HG02981 (cell line): Measurements from ENCODE around the gene SERPINI1.

ENCODE experiments used
- ATAC-seq: cut with Tn5 transposase; IDR thresholded peaks from one replicate; pipeline ENCODE4 v1.9.1; 2021; ENCODE audit warnings: mild to moderate bottlenecking, moderate library complexity; ENCODE audit not compliant: unreplicated experiment

Gene SERPINI1, protein sequence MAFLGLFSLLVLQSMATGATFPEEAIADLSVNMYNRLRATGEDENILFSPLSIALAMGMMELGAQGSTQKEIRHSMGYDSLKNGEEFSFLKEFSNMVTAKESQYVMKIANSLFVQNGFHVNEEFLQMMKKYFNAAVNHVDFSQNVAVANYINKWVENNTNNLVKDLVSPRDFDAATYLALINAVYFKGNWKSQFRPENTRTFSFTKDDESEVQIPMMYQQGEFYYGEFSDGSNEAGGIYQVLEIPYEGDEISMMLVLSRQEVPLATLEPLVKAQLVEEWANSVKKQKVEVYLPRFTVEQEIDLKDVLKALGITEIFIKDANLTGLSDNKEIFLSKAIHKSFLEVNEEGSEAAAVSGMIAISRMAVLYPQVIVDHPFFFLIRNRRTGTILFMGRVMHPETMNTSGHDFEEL

GRCh38 chr3:167735233-167736138 is at the start of gene SERPINI1:
Gene SERPINI1, plus strand, starts transcription at chr3:167735721. Its CDS starts 53,408 bp downstream, at chr3:167789129.
- peak; percentile 51 for ATAC-seq

GRCh38 chr3:167691366-167691765 is 44.2 kb upstream of the SERPINI1 start:
- ATAC-seq, result peak; percentile 100

GRCh38 chr3:167694121-167694520 is 41.4 kb upstream of the SERPINI1 start:
- no peak for ATAC-seq

DNA sequence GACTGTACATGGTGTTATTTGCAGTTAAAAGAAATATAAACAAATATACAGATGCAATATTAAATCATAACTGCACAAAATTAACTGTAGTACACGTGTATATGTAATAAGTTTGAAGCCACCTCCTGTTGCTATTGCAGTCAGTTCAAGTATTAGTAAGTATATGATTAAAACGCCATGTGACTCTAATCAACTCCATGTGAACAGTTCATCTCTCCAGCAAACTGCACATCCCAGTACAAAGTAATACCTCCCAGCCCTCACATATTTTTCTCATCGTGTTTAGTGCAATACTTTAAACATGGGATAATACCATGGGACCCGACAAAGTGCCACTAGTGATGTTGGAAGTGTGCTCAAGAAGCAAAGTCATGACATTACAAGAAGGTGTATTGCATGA is 35.5 kb upstream of the SERPINI1 start:
- ATAC-seq, result no peak

- ATAC-seq, result no peak
These were observed 34.6 kb upstream of the SERPINI1 start for GRCh38 chr3:167700926-167701325.

- ATAC-seq, result no peak
These were observed 29.7 kb upstream of the SERPINI1 start for GRCh38 chr3:167705840-167706239.

- no peak for ATAC-seq
These were observed 25.8 kb upstream of the SERPINI1 start for GRCh38 chr3:167709690-167710089.

DNA sequence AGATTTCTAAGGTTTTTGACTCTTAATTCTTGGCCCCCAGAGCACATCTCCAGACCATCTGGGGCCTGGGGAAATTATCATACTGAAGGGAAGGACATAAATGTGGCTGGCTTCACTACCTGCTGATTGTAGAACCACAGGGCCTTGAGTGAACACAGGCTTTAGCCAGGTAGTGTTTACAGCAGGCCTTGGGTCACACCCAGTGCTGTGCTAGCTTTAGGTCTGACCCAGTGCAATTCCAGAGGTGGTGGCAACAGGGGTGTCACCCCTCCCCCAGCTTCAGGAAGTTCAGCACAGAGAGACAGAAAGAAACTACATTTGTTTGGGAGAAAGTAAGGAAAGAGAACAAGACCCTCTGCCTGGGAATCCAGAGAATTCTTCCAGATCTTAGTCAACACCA is 25.0 kb upstream of the SERPINI1 start:
- no peak for ATAC-seq

- ATAC-seq, result no peak
These were observed 24.1 kb upstream of the SERPINI1 start for GRCh38 chr3:167711439-167711838.

- ATAC-seq, result no peak
These were observed 23.1 kb upstream of the SERPINI1 start for GRCh38 chr3:167712445-167712844.

GRCh38 chr3:167714871-167715270 is 20.6 kb upstream of the SERPINI1 start:
- ATAC-seq, result no peak

DNA sequence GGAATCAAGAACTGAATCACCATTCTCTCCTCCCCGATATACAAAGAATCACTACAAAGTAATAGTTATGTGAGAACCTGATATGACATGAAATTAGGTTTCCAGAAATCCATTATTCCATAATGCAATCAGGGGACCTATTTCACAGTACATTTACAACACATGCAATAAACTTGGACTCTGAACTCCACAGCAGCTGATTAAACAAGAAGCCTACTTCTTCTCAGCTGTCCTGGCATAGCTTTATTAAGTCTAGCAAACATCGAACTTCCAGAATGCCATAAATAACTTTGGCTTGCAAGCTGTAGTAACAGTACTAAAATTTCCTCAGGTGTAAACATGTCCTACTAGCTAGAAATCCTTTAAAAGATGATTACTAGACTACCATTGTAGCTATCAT is 18.6 kb upstream of the SERPINI1 start:
- no peak for ATAC-seq

- ATAC-seq, result no peak
These were observed 16.9 kb upstream of the SERPINI1 start for GRCh38 chr3:167718582-167718981.

DNA sequence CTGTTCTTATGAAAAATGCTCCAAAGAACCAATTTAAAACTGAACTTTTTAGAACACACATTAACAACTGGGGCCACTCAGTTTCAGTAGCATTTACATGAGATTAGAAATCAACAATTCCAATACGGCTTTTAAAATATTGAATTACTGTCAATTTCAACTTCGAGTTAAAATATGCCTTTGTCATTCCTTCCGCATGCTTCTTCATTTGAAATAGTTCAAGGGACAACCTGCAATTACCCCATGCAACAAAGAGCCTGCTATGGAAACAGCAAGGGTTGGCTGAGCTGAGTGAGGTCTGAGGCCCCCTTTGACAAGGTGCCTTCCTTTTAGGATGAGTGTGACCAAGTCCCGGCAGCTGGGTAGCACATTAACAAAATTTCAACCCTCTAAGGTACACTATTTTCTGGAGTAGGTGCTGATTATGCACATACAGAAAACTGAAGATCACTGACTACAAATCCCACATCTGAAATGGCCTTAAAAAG is 12.5 kb upstream of the SERPINI1 start:
- no peak for ATAC-seq

- no peak for ATAC-seq
These were observed 11.6 kb upstream of the SERPINI1 start for GRCh38 chr3:167723872-167724271.

DNA sequence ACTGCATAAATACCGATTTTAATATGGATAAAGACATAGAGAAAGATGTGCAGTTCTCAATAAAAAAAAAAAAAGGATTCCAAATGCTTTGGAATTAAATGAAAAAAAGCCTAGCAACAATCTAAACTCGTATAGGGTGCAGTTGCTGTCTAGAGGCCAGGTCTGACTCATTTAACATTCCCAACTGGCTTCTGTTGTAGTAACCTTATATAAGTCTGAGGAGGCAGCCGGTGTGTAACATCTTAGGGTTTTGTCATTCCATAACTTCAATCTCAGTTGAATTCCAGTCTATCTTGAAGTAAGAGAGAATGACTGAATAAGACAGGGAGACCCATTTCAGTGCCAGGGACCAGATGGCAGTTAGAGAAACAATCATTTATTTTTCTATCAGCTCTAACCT is 7.3 kb upstream of the SERPINI1 start:
- no peak for ATAC-seq

DNA sequence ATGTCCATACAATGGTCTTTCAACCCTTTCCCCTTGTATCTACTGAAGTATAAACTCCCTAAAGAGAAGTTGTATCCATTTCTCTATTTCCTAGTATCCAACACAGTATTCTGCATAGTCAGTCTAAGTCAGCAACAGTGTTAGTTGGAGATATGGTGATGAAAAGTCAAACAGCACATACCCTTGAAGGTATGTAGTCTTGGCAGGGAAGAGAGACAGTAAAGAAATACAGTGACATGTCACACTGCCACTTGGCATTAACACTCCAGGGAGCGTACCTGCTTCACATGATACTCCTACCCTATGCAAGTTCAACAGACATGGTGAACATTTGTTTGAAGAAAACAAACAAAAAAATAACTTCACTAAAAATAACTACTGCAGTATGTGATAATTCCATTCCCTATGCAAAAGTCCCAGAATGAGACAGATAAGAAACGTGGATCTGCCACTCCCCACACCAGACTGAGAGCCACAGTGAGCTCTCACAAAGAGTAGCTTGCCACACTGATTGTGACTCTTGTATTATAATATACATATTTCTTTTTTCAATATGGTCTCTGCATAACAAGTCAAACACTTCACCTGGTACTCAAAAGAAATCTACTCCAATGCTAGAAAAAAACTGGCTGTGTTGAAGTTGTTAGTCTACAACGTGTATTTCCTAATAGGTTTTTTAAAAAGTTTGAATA is 6.7 kb upstream of the SERPINI1 start:
- ATAC-seq, result no peak

DNA sequence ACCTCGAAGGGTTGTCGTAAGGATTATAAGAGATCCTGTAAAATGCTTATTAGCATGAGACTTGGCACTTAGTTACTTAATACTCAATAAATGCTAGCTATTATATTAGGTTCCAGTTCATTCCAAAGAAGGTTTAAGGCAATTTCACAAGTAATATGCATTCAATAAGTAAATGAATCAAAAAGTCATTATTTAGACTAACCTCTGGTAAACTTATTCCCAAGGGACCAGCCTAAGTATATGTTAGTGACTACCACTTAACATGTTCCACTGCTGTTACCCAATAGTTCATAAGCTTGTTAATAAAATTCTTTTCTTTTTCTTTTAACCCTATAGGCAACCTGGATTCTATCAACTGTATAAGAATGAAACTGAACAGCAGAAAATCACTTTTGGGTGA is 5.9 kb upstream of the SERPINI1 start:
- no peak for ATAC-seq

DNA sequence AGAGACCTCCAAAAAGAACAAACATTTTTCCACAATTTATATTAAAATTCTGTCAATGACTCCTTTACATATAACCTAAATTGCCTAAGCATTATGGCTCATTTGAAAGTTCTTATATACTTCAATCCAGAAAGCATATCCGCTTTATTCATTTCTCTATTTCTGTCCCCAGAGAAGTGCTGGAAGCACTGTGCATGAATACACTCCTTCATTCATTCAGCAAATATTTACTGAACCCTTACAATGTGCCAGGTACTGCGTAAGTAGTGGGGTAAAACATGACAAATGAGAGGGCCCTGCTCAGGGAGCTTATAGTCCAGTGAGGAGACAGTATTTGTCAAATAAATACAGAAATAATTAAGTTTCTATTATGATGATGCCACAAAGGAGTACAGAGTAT is 4.1 kb upstream of the SERPINI1 start:
- no peak for ATAC-seq

GRCh38 chr3:167732313-167733065 is 3.0 kb upstream of the SERPINI1 start:
- no peak for ATAC-seq
